ENCODE data around the gene AZGP1.

Gene AZGP1

GRCh38 chr7:100003711-100004661, 28.2 kb upstream of the AZGP1 start:
- TF ChIP-seq POU6F1 (CRISPR knock-in tag; IDR thresholded peaks at IDR 0.05; ENCODE audit: borderline replicate concordance, low read depth) (no peak), ISL1 (CRISPR knock-in tag; IDR thresholded peaks at IDR 0.05) (no peak), ZFP3 (CRISPR knock-in tag; IDR thresholded peaks at IDR 0.05) (no peak), TSHZ2 (CRISPR knock-in tag; IDR thresholded peaks at IDR 0.05) (no peak), ARNTL (CRISPR knock-in tag; IDR thresholded peaks at IDR 0.05; ENCODE audit: borderline replicate concordance, low read depth) (no peak), SNAI2 (CRISPR knock-in tag; IDR thresholded peaks at IDR 0.05) (no peak), TCF4 (CRISPR knock-in tag; IDR thresholded peaks at IDR 0.05; ENCODE audit: borderline replicate concordance) (no peak), CSRNP3 (CRISPR knock-in tag; IDR thresholded peaks at IDR 0.05) (no peak), CSDC2 (CRISPR knock-in tag; IDR thresholded peaks at IDR 0.05) (no peak)
- ATAC-seq: no peak; the same call in 2 of the 3 replicates

- no peak for ATAC-seq
- TF ChIP-seq ISL1 (CRISPR knock-in tag; IDR thresholded peaks at IDR 0.05) (no peak), ARNTL (CRISPR knock-in tag; IDR thresholded peaks at IDR 0.05; ENCODE audit: borderline replicate concordance, low read depth) (no peak), CSDC2 (CRISPR knock-in tag; IDR thresholded peaks at IDR 0.05) (no peak), ZC3H10 (CRISPR knock-in tag; IDR thresholded peaks at IDR 0.05) (no peak), SNAI2 (CRISPR knock-in tag; IDR thresholded peaks at IDR 0.05) (no peak), ZNF8 (CRISPR knock-in tag; IDR thresholded peaks at IDR 0.05) (no peak), TCF4 (CRISPR knock-in tag; IDR thresholded peaks at IDR 0.05; ENCODE audit: borderline replicate concordance) (no peak), TSHZ2 (CRISPR knock-in tag; IDR thresholded peaks at IDR 0.05) (no peak), POU6F1 (CRISPR knock-in tag; IDR thresholded peaks at IDR 0.05; ENCODE audit: borderline replicate concordance, low read depth) (no peak)
These were observed 24.4 kb upstream of the AZGP1 start for GRCh38 chr7:100000239-100000638.

GRCh38 chr7:99997545-99998137, 21.8 kb upstream of the AZGP1 start:
- ATAC-seq: no peak
- TF ChIP-seq PATZ1 (CRISPR knock-in tag; IDR thresholded peaks at IDR 0.05; ENCODE audit: borderline replicate concordance) (no peak), ZNF70 (CRISPR knock-in tag; IDR thresholded peaks at IDR 0.05) (no peak), ISL1 (CRISPR knock-in tag; IDR thresholded peaks at IDR 0.05) (no peak)
